Neural progenitor cell (in vitro differentiated cells): ENCODE data around the gene SMG1. TPM values are rescaled to one million over a fixed set of nuclear protein-coding genes. Genes with fewer than 3 reads are reported as not detected.
A peak's percentile ranks its signal among the peaks of the same experiment; 100 is the strongest.
"Not testable (repeated sequence)": the region's sequence is repeated elsewhere in the genome, so short reads cannot be mapped to it uniquely, and the experiment has no call there.

Experiments used
- DNase-seq: peaks from one replicate; pipeline ENCODE4 v3.0.0-alpha.2; 2016; ENCODE audit warnings: low spot score
- H2AFZ ChIP-seq: fragments of 200-600 bp; sonication (generic); replicated peaks from 2 replicates; pipeline ENCODE4 v1.6.1; 2016; ENCODE audit warnings: antibody characterized with exemption
- H3F3A ChIP-seq: fragments of 200-600 bp; sonication (generic); 2 replicates; pipeline ENCODE4 v1.6.1; 2016; ENCODE audit warnings: antibody characterized with exemption, low read depth
- H3K27ac ChIP-seq: fragments of 200-600 bp; sonication (generic); 2 replicates; pipeline ENCODE4 v1.5.1; 2016; ENCODE audit warnings: mild to moderate bottlenecking
- H3K27me3 ChIP-seq: fragments of 200-600 bp; sonication (generic); 2 replicates; pipeline ENCODE4 v1.6.1; 2016; ENCODE audit warnings: mild to moderate bottlenecking, moderate library complexity
- H3K36me3 ChIP-seq: fragments of 200-600 bp; sonication (generic); 2 replicates; pipeline ENCODE4 v1.5.1; 2016
- H3K4me1 ChIP-seq: fragments of 200-600 bp; sonication (generic); 2 replicates; pipeline ENCODE4 v1.6.1; 2016; ENCODE audit warnings: mixed run types
- H3K4me2 ChIP-seq: fragments of 200-600 bp; sonication (generic); 2 replicates; pipeline ENCODE4 v1.6.1; 2016
- H3K4me3 ChIP-seq: fragments of 200-600 bp; sonication (generic); 2 replicates; pipeline ENCODE4 v1.5.1; 2016
- H3K79me2 ChIP-seq: fragments of 200-600 bp; sonication (generic); 2 replicates; pipeline ENCODE4 v1.6.1; 2016; ENCODE audit warnings: low read depth
- H3K9ac ChIP-seq: fragments of 200-600 bp; sonication (generic); 2 replicates; pipeline ENCODE4 v1.6.1; 2016
- H3K9me3 ChIP-seq: fragments of 200-600 bp; sonication (generic); 2 replicates; pipeline ENCODE4 v1.5.1; 2016; ENCODE audit warnings: low read depth
- H4K20me1 ChIP-seq: fragments of 200-600 bp; sonication (generic); 2 replicates; pipeline ENCODE4 v1.6.1; 2016; ENCODE audit warnings: low read depth
- H3K27ac Mint-ChIP-seq: 3 replicates; pipeline ENCODE4 v1.8.0; 2021; ENCODE audit warnings: mixed read lengths
- H3K27me3 Mint-ChIP-seq: 2 replicates; pipeline ENCODE4 v1.8.0; 2022; ENCODE audit warnings: low read depth, mild to moderate bottlenecking, inconsistent platforms, moderate library complexity, mixed read lengths; ENCODE audit not compliant: insufficient read depth
- H3K36me3 Mint-ChIP-seq: 3 replicates; pipeline ENCODE4 v1.8.0; 2021; ENCODE audit warnings: mixed read lengths
- H3K4me1 Mint-ChIP-seq: 3 replicates; pipeline ENCODE4 v1.8.0; 2021; ENCODE audit warnings: mixed read lengths
- H3K4me3 Mint-ChIP-seq: 3 replicates; pipeline ENCODE4 v1.8.0; 2021; ENCODE audit warnings: mild to moderate bottlenecking, moderate library complexity, mixed read lengths
- H3K9me3 Mint-ChIP-seq: 3 replicates; pipeline ENCODE4 v1.8.0; 2020; ENCODE audit warnings: mixed read lengths
- EZH2 ChIP-seq: fragments of 200-600 bp; sonication (generic); IDR thresholded peaks from 2 replicates; pipeline ENCODE4 v1.6.1; 2017; ENCODE audit warnings: antibody characterized with exemption, mild to moderate bottlenecking, moderate library complexity
- EZH2phosphoT487 ChIP-seq: fragments of 200-600 bp; sonication (generic); IDR thresholded peaks from 2 replicates; pipeline ENCODE4 v1.6.1; 2017; ENCODE audit warnings: antibody characterized with exemption
- total RNA-seq: library from RNA; depleted of rRNA; stranded (reverse); fragments of >200 nt; gene quantifications from 2 replicates; pipeline ENCODE4 v1.2.3, GENCODE V29; 2015; ENCODE audit warnings: low replicate concordance
- TF ChIP-seq, protein P1 (sequence below): fragments of 200-600 bp; sonication (generic); IDR thresholded peaks from 2 replicates; pipeline ENCODE4 v1.5.1; 2017; ENCODE audit warnings: antibody characterized with exemption, mild to moderate bottlenecking

Gene SMG1
- total RNA-seq, 1 donor from 2014 or later = 69.7 TPM

- peak overlapping the region; percentile 0 for H3K4me2 ChIP-seq
These were observed 32.9 kb upstream of the SMG1 start for GRCh38 chr16:18959031-18959505.

GRCh38 chr16:18958621-18959029, 32.4 kb upstream of the SMG1 start:
- TF ChIP-seq EZH2 (no peak), EZH2phosphoT487 (no peak)
- TF ChIP-seq, protein P1, sequence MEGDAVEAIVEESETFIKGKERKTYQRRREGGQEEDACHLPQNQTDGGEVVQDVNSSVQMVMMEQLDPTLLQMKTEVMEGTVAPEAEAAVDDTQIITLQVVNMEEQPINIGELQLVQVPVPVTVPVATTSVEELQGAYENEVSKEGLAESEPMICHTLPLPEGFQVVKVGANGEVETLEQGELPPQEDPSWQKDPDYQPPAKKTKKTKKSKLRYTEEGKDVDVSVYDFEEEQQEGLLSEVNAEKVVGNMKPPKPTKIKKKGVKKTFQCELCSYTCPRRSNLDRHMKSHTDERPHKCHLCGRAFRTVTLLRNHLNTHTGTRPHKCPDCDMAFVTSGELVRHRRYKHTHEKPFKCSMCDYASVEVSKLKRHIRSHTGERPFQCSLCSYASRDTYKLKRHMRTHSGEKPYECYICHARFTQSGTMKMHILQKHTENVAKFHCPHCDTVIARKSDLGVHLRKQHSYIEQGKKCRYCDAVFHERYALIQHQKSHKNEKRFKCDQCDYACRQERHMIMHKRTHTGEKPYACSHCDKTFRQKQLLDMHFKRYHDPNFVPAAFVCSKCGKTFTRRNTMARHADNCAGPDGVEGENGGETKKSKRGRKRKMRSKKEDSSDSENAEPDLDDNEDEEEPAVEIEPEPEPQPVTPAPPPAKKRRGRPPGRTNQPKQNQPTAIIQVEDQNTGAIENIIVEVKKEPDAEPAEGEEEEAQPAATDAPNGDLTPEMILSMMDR = no peak

More at GRCh38 chr16:18959031-18959505, 32.9 kb upstream of the SMG1 start:
- Mint-ChIP-seq H3K9me3 (no peaks in the 10 kb centered on the region), H3K4me1 (peaks cover 22% of the 10 kb centered on the region), H3K27ac (peak overlapping the region; percentile 9), H3K4me3 (no peak overlapping the region), H3K36me3 (no peaks in the 10 kb centered on the region), H3K27me3 (no peaks in the 10 kb centered on the region)
- Histone ChIP-seq H3K4me3 (no peak overlapping the region), H3K27ac (no peak overlapping the region), H4K20me1 (no peaks in the 10 kb centered on the region), H3K79me2 (no peaks in the 10 kb centered on the region), H3F3A (no peaks in the 10 kb centered on the region), H3K9ac (no peak overlapping the region), H3K27me3 (no peaks in the 10 kb centered on the region), H3K36me3 (no peaks in the 10 kb centered on the region), H2AFZ (peak overlapping the region; percentile 17), H3K9me3 (no peaks in the 10 kb centered on the region), H3K4me1 (peaks cover 8% of the 10 kb centered on the region)
- DNase-seq = no peak
- TF ChIP-seq EZH2 = no peak
- TF ChIP-seq, protein P1 = no peak
- no peak for TF ChIP-seq EZH2phosphoT487

GRCh38 chr16:18956658-18957241, 30.5 kb upstream of the SMG1 start:
- not testable (repeated sequence) for H3K9me3 Mint-ChIP-seq, H3K27ac ChIP-seq, H3F3A ChIP-seq, H3K4me2 ChIP-seq, H3K4me3 ChIP-seq, H3K9me3 ChIP-seq, H3K27me3 ChIP-seq, H3K27ac Mint-ChIP-seq, H3K4me3 Mint-ChIP-seq, H3K9ac ChIP-seq, H3K79me2 ChIP-seq, H3K36me3 Mint-ChIP-seq, H3K4me1 ChIP-seq, DNase-seq, H2AFZ ChIP-seq, H3K36me3 ChIP-seq, H4K20me1 ChIP-seq, H3K27me3 Mint-ChIP-seq
- H3K4me1 Mint-ChIP-seq = peaks cover 22% of the 10 kb centered on the region

More at GRCh38 chr16:18958621-18959029, 32.4 kb upstream of the SMG1 start:
- Mint-ChIP-seq H3K27me3 (no peaks in the 10 kb centered on the region), H3K36me3 (no peaks in the 10 kb centered on the region), H3K4me3 (no peak overlapping the region), H3K4me1 (peaks cover 22% of the 10 kb centered on the region), H3K27ac (peak overlapping the region; percentile 2), H3K9me3 (no peaks in the 10 kb centered on the region)
- H3K4me1 ChIP-seq = peaks cover 8% of the 10 kb centered on the region
- peak; percentile 8 for DNase-seq
- H3K27me3 ChIP-seq = no peaks in the 10 kb centered on the region
- H4K20me1 ChIP-seq = no peaks in the 10 kb centered on the region
- H3K4me3 ChIP-seq = no peak overlapping the region
- H3K9me3 ChIP-seq = no peaks in the 10 kb centered on the region
- H3K36me3 ChIP-seq = no peaks in the 10 kb centered on the region
- H3K27ac ChIP-seq = no peak overlapping the region
- no peaks in the 10 kb centered on the region for H3F3A ChIP-seq
- no peak overlapping the region for H2AFZ ChIP-seq
- H3K79me2 ChIP-seq = no peaks in the 10 kb centered on the region
- H3K9ac ChIP-seq = no peak overlapping the region
- peak overlapping the region; percentile 0 for H3K4me2 ChIP-seq

- H3K27me3 ChIP-seq, H3F3A ChIP-seq, H3K27ac Mint-ChIP-seq, H3K9ac ChIP-seq, H3K9me3 ChIP-seq, H3K4me2 ChIP-seq, H3K9me3 Mint-ChIP-seq, H3K27me3 Mint-ChIP-seq, H3K4me1 ChIP-seq, H3K27ac ChIP-seq, H2AFZ ChIP-seq, H3K4me3 ChIP-seq, DNase-seq, H4K20me1 ChIP-seq, H3K79me2 ChIP-seq, H3K4me3 Mint-ChIP-seq, H3K36me3 Mint-ChIP-seq, H3K36me3 ChIP-seq: not testable (repeated sequence)
- peaks cover 22% of the 10 kb centered on the region for H3K4me1 Mint-ChIP-seq
These were observed 29.8 kb upstream of the SMG1 start for GRCh38 chr16:18955874-18956580.
